CD14-positive monocyte (primary cell): ENCODE data around the gene PDILT. TPM values are rescaled to one million over a fixed set of nuclear protein-coding genes. Genes with fewer than 3 reads are reported as not detected.

Source experiments
- DNase-seq, 3 donors: peaks; one replicate each; pipeline ENCODE4 v3.0.0-alpha.2; 2011 to 2022
- H2AFZ ChIP-seq: 2 replicates; pipeline ENCODE4 v1.6.0; 2012; ENCODE audit warnings: mild to moderate bottlenecking, low read depth, low read length, inconsistent platforms; ENCODE audit not compliant: insufficient read depth, poor library complexity, severe bottlenecking
- H3K27ac ChIP-seq, 2 donors: 1 replicate in 1 of 2; 2 replicates in 1 of 2; pipeline ENCODE4 v1.5.1; 2012 to 2013; ENCODE audit warnings: low read length in 2 of 2, control low read depth in 1 of 2, inconsistent platforms in 1 of 2, low read depth in 1 of 2, mild to moderate bottlenecking in 1 of 2
- H3K27me3 ChIP-seq, 2 donors: one replicate each; pipeline versions ENCODE4 v1.6.0 to v1.6.1; 2011 to 2013; ENCODE audit warnings: low read length in 2 of 2; ENCODE audit not compliant: control insufficient read depth in 2 of 2, insufficient read depth in 2 of 2
- H3K36me3 ChIP-seq, 2 donors: replicated peaks in 1 of 2; 1 replicate in 1 of 2; 2 replicates in 1 of 2; pipeline versions ENCODE4 v1.5.1 to v1.6.1; 2012 to 2013; ENCODE audit warnings: low read length in 2 of 2, control low read depth in 1 of 2, inconsistent platforms in 1 of 2, mild to moderate bottlenecking in 1 of 2; ENCODE audit not compliant: insufficient read depth in 2 of 2, control insufficient read depth in 1 of 2
- H3K4me1 ChIP-seq, 2 donors: 1 replicate in 1 of 2; 2 replicates in 1 of 2; pipeline versions ENCODE4 v1.5.1 to v1.6.1; 2012 to 2013; ENCODE audit warnings: low read length in 2 of 2, control low read depth in 1 of 2, inconsistent platforms in 1 of 2, mild to moderate bottlenecking in 1 of 2, moderate library complexity in 1 of 2; ENCODE audit not compliant: insufficient read depth in 2 of 2, control insufficient read depth in 1 of 2
- H3K4me2 ChIP-seq: replicated peaks from 2 replicates; pipeline ENCODE3; 2012; ENCODE audit warnings: low read length, moderate library complexity, mild to moderate bottlenecking; ENCODE audit not compliant: poor library complexity, severe bottlenecking; ENCODE audit errors: extremely low read depth
- H3K4me3 ChIP-seq, 3 experiments: fragments of 200-600 bp in 1 of 3; sonication (generic) in 1 of 3; replicated peaks in 1 of 3; 1 replicate in 2 of 3; 2 replicates in 1 of 3; pipeline ENCODE4 v1.5.1; 2011 to 2013; ENCODE audit warnings: low read length in 3 of 3, mild to moderate bottlenecking in 3 of 3, control low read depth in 2 of 3, low read depth in 2 of 3, inconsistent platforms in 1 of 3, moderate library complexity in 1 of 3
- H3K79me2 ChIP-seq: 2 replicates; pipeline ENCODE4 v1.6.0; 2012; ENCODE audit warnings: mild to moderate bottlenecking, control low read depth, inconsistent platforms, low read length, moderate library complexity; ENCODE audit not compliant: insufficient read depth
- H3K9ac ChIP-seq: 2 replicates; pipeline ENCODE4 v1.6.0; 2017; ENCODE audit warnings: low read length, mild to moderate bottlenecking; ENCODE audit not compliant: insufficient read depth, poor library complexity, severe bottlenecking
- H3K9me3 ChIP-seq, 2 donors: replicated peaks in 1 of 2; 1 replicate in 1 of 2; 2 replicates in 1 of 2; pipeline versions ENCODE4 v1.5.1 to v1.6.1; 2012 to 2013; ENCODE audit warnings: low read length in 2 of 2, control low read depth in 1 of 2; ENCODE audit not compliant: control insufficient read depth in 1 of 2, insufficient read depth in 1 of 2
- H4K20me1 ChIP-seq: 2 replicates; pipeline ENCODE4 v1.6.0; 2012; ENCODE audit warnings: mild to moderate bottlenecking, low read length, control low read depth, moderate library complexity; ENCODE audit not compliant: insufficient read depth
- H3K27ac Mint-ChIP-seq, 7 donors: one replicate each; pipeline ENCODE4 v1.8.0; 2020; ENCODE audit warnings: mild to moderate bottlenecking in 7 of 7, mixed read lengths in 7 of 7, moderate library complexity in 6 of 7, inconsistent platforms in 2 of 7
- H3K27me3 Mint-ChIP-seq, 3 donors: one replicate each; pipeline ENCODE4 v1.8.0; 2021 to 2022; ENCODE audit warnings: low read depth in 3 of 3, mild to moderate bottlenecking in 3 of 3, mixed read lengths in 3 of 3, moderate library complexity in 3 of 3, inconsistent platforms in 1 of 3
- H3K36me3 Mint-ChIP-seq, 2 donors: one replicate each; pipeline ENCODE4 v1.8.0; 2020; ENCODE audit warnings: mixed read lengths in 2 of 2, inconsistent platforms in 1 of 2, mild to moderate bottlenecking in 1 of 2
- H3K4me1 Mint-ChIP-seq: one replicate; pipeline ENCODE4 v1.8.0; 2020; ENCODE audit warnings: mild to moderate bottlenecking, mixed read lengths
- H3K4me3 Mint-ChIP-seq, 2 donors: one replicate each; pipeline ENCODE4 v1.8.0; 2020; ENCODE audit warnings: mild to moderate bottlenecking in 2 of 2, mixed read lengths in 2 of 2, moderate library complexity in 1 of 2
- H3K9me3 Mint-ChIP-seq, 7 donors: one replicate each; pipeline ENCODE4 v1.8.0; 2020 to 2022; ENCODE audit warnings: mixed read lengths in 7 of 7, mild to moderate bottlenecking in 6 of 7, moderate library complexity in 6 of 7, inconsistent platforms in 2 of 7
- CTCF ChIP-seq: fragments of 200-600 bp; IDR thresholded peaks from one replicate; pipeline ENCODE4 v1.8.0; 2022; ENCODE audit warnings: antibody characterized with exemption, mild to moderate bottlenecking
- WGBS: methylation state at CpG from one replicate; pipeline ENCODE4 v1.1.5; 2013; ENCODE audit warnings: missing lambda C conversion rate; ENCODE audit not compliant: insufficient coverage; 5-methylcytosine and 5-hydroxymethylcytosine counted together
- intact Hi-C, 2 donors: fragments of 100-400 bp; cut with micrococcal nuclease; formaldehyde crosslinking; loops; one replicate each; pipeline versions ENCODE4 v1.15.0 to v1.15.1; 2023
- polyA plus RNA-seq, 3 donors: library from polyadenylated mRNA; depleted of rRNA in 1 of 3; unstranded in 2 of 3; stranded (reverse) in 1 of 3; fragments of 300-500 nt in 2 of 3; fragments of >200 nt in 1 of 3; fragmentation: Illumina TruSeq in 2 of 3; gene quantifications; 1 replicate in 2 of 3; 2 replicates in 1 of 3; pipeline ENCODE4 v1.2.3, GENCODE V29; 2012 to 2021

Gene PDILT
- polyA plus RNA-seq, 3 donors, result not detected

GRCh38 chr16:20399185-20399584, 5.4 kb downstream of the PDILT start:
- Histone ChIP-seq H4K20me1 (no peaks in the 10 kb centered on the region), H3K4me2 (no peak overlapping the region), H3K9ac (no peak overlapping the region), H3K9me3 (no peaks in the 10 kb centered on the region), H3K27ac (no peak overlapping the region), H3K36me3 (no peaks in the 10 kb centered on the region), H3K79me2 (no peaks in the 10 kb centered on the region), H3K4me3 (no peak overlapping the region), H3K4me1 (no peaks in the 10 kb centered on the region), H2AFZ (no peak overlapping the region), H3K27me3 (no peaks in the 10 kb centered on the region)
- H3K4me3 Mint-ChIP-seq, result no peak overlapping the region
- H3K36me3 Mint-ChIP-seq, result no peaks in the 10 kb centered on the region
- 68% methylated on average over 5 of the region's 7 CpGs for WGBS
- H3K27me3 Mint-ChIP-seq, result peaks cover 0 to 7% (median 4%) of the 10 kb centered on the region in 3 donors
- TF ChIP-seq CTCF, result no peak
- DNase-seq, result no peak
- intact Hi-C loops, result no loop called here
- H3K9me3 Mint-ChIP-seq, result no peaks in the 10 kb centered on the region
- no peaks in the 10 kb centered on the region for H3K4me1 Mint-ChIP-seq
- H3K27ac Mint-ChIP-seq, result no peak overlapping the region

- Histone ChIP-seq H3K4me2 (no peak overlapping the region), H3K79me2 (no peaks in the 10 kb centered on the region), H2AFZ (no peak overlapping the region), H3K27me3 (no peaks in the 10 kb centered on the region), H3K9me3 (no peaks in the 10 kb centered on the region), H3K36me3 (no peaks in the 10 kb centered on the region), H3K27ac (no peak overlapping the region), H4K20me1 (no peaks in the 10 kb centered on the region), H3K4me1 (no peaks in the 10 kb centered on the region), H3K4me3 (no peak overlapping the region), H3K9ac (no peak overlapping the region)
- WGBS, result no CpG with 5 or more reads among the region's 3 CpGs
- DNase-seq, result no peak
- intact Hi-C loops, result no loop called here
- peaks cover 0 to 5% (median 4%) of the 10 kb centered on the region in 3 donors for H3K27me3 Mint-ChIP-seq
- no peaks in the 10 kb centered on the region for H3K4me1 Mint-ChIP-seq
- no peaks in the 10 kb centered on the region for H3K36me3 Mint-ChIP-seq
- no peak overlapping the region for H3K27ac Mint-ChIP-seq
- peak overlapping the region in 1 of 2 donors; percentile 9 for H3K4me3 Mint-ChIP-seq
- no peak for TF ChIP-seq CTCF
- H3K9me3 Mint-ChIP-seq, result no peaks in the 10 kb centered on the region
Measured at GRCh38 chr16:20398603-20399002, 5.9 kb downstream of the PDILT start.
